ENCODE results near the gene WNT4. TPM values are rescaled to one million over a fixed set of nuclear protein-coding genes. Genes with fewer than 3 reads are reported as not detected.

WNT4 gene
- total and polyA plus RNA-seq, 9 of the 15 experiments (the other 6 are each of a cell fraction or from before 2014, with no cell fraction given), result 0.01 TPM; not detected in 8

DNA sequence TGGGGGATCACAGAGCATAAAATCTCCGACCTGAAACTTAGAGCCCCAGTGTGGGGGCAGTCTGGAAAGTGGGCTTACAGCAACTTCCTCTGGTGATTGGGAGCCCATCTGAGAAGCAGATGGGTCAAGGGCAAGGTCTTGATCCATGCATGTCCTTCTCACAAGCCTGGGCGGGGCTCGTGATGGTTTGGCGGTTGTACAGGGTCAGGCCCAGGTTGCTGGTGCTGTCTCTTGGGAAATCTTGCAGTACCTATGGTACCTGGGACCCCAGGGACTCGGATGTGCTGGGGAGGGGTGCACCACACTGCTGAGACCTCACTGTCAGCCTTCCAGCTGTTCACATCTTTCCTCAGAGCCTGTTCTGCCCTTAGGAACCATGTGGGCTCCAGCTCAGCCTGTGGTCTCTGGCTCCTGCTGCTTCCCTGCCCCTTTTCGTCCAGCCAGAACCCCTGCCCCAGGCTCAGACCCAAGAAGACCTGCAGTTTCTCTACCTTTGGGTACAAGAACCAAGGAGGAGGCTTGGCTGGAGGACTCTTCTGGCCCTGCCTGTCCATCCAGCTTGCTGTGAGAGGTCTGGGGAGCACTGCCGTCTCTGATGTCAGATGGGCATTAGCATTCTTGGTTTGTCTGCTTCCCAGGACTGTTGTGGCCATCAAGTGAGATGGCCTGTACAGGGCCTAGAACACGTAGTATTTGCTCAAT lies 24.5 kb downstream of the WNT4 start:
- H4K20me1 ChIP-seq (replicated peaks; ENCODE audit: control insufficient read depth, insufficient read depth, low read length), result peaks cover 32% of the 10 kb centered on the region; the same call in 1 of the 2 replicates
- ATAC-seq (no peak), DNase-seq (ENCODE audit: extremely low read depth in 1 of 4, low spot score in 3 of 4) (no peak), FAIRE-seq (no peak)
- ChIA-PET CTCF (ENCODE audit: low intra/inter-chr PET ratio) (no interaction called here), POLR2A (interaction anchor here (0.8 to 1.5 kb wide), 3 partner anchors 15 to 292 kb away, joined by 3 to 6 read pairs (median 4); no protein-coding TSS in a partner anchor)
- no peaks in the 10 kb centered on the region for H3K9me3 ChIP-seq (replicated peaks; ENCODE audit: control insufficient read depth, insufficient read depth, low read depth, low read length)
- H3K27me3 ChIP-seq (ENCODE audit: control insufficient read depth in 2 of 2, insufficient read depth in 2 of 2, low read length in 2 of 2), result no peaks in the 10 kb centered on the region
- TF ChIP-seq CSDE1 (IDR thresholded peaks at IDR 0.05), result no peak
- H3K79me2 ChIP-seq (ENCODE audit: control insufficient read depth, insufficient read depth, low read length), result no peaks in the 10 kb centered on the region
- H3K9me1 ChIP-seq (ENCODE audit: control insufficient read depth, insufficient read depth, low read length), result peaks cover 4% of the 10 kb centered on the region
- peak overlapping the region in 1 of 2 experiments; percentile 1; a peak in 2 of 4 replicates for H3K9ac ChIP-seq (ENCODE audit: insufficient read depth in 1 of 2, low read depth in 2 of 2, low read length in 2 of 2)
- no peak overlapping the region for H2AFZ ChIP-seq (ENCODE audit: low read depth, low read length)
- H3K4me1 ChIP-seq (replicated peaks in 1 of 2; ENCODE audit: control insufficient read depth in 2 of 2, insufficient read depth in 2 of 2, low read length in 2 of 2), result peaks cover 14 to 62% of the 10 kb centered on the region in 2 experiments
- in situ Hi-C loops (cut with MboI) (no loop called here), intact Hi-C loops (cut with micrococcal nuclease) (no loop called here)
- no TSS peak for BruUV-seq (replicated peaks)
- H3K27ac ChIP-seq (ENCODE audit: extremely low read depth, low read depth, low read length), result no peak overlapping the region
- no peak overlapping the region for H3K4me2 ChIP-seq (ENCODE audit: insufficient read depth, low read length)
- no peak overlapping the region for H3K4me3 ChIP-seq
- H3K36me3 ChIP-seq (ENCODE audit: control insufficient read depth, insufficient read depth, low read length), result peaks cover 17% of the 10 kb centered on the region; the same call in 1 of the 3 replicates
- WGBS (ENCODE audit: insufficient coverage, low coverage, missing lambda C conversion rate), result 66% methylated on average over 8 of the region's 8 CpGs

DNA sequence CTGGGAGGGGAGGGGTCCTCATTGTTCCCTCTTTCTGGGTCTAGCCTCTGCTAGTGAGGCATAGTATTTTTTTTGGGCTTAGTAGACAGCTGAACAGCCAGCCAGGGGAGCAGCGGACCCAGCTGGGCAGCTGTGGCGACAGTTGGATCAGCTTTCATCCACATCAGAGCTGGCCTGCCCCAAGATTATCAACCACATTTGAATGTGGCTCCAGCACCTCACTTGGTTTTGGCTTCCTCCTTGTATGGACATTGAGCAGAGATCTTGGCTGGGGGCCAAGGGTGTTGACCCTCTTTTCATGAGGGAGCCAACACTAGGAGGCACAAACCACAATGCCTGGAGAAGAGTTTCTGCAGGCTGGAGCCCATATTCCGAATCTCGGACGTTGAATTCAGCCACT lies 25.0 kb downstream of the WNT4 start:
- DNase-seq (ENCODE audit: extremely low read depth in 1 of 4, low spot score in 3 of 4) (peak in 1 of 4 experiments; percentile 55), FAIRE-seq (peak; percentile 51), ATAC-seq (no peak)
- Histone ChIP-seq H3K9me1 (ENCODE audit: control insufficient read depth, insufficient read depth, low read length) (peaks cover 4% of the 10 kb centered on the region), H3K4me3 (no peak overlapping the region), H3K4me2 (ENCODE audit: insufficient read depth, low read length) (no peak overlapping the region), H3K9ac (ENCODE audit: insufficient read depth in 1 of 2, low read depth in 2 of 2, low read length in 2 of 2) (peak overlapping the region in 1 of 2 experiments; percentile 23; a peak in 1 of 4 replicates), H2AFZ (ENCODE audit: low read depth, low read length) (no peak overlapping the region), H3K79me2 (ENCODE audit: control insufficient read depth, insufficient read depth, low read length) (no peaks in the 10 kb centered on the region), H3K27ac (ENCODE audit: extremely low read depth, low read depth, low read length) (no peak overlapping the region), H3K9me3 (replicated peaks; ENCODE audit: control insufficient read depth, insufficient read depth, low read depth, low read length) (no peaks in the 10 kb centered on the region), H3K36me3 (ENCODE audit: control insufficient read depth, insufficient read depth, low read length) (peaks cover 22% of the 10 kb centered on the region; the same call in 1 of the 3 replicates), H3K4me1 (replicated peaks in 1 of 2; ENCODE audit: control insufficient read depth in 2 of 2, insufficient read depth in 2 of 2, low read length in 2 of 2) (peaks cover 14 to 58% of the 10 kb centered on the region in 2 experiments), H3K27me3 (ENCODE audit: control insufficient read depth in 2 of 2, insufficient read depth in 2 of 2, low read length in 2 of 2) (no peaks in the 10 kb centered on the region), H4K20me1 (replicated peaks; ENCODE audit: control insufficient read depth, insufficient read depth, low read length) (peaks cover 32% of the 10 kb centered on the region; the same call in 1 of the 2 replicates)
- in situ Hi-C loops (cut with MboI), result no loop called here
- TF ChIP-seq NFIC (IDR thresholded peaks at IDR 0.05), result peak; percentile 93
- TF ChIP-seq, protein P1, sequence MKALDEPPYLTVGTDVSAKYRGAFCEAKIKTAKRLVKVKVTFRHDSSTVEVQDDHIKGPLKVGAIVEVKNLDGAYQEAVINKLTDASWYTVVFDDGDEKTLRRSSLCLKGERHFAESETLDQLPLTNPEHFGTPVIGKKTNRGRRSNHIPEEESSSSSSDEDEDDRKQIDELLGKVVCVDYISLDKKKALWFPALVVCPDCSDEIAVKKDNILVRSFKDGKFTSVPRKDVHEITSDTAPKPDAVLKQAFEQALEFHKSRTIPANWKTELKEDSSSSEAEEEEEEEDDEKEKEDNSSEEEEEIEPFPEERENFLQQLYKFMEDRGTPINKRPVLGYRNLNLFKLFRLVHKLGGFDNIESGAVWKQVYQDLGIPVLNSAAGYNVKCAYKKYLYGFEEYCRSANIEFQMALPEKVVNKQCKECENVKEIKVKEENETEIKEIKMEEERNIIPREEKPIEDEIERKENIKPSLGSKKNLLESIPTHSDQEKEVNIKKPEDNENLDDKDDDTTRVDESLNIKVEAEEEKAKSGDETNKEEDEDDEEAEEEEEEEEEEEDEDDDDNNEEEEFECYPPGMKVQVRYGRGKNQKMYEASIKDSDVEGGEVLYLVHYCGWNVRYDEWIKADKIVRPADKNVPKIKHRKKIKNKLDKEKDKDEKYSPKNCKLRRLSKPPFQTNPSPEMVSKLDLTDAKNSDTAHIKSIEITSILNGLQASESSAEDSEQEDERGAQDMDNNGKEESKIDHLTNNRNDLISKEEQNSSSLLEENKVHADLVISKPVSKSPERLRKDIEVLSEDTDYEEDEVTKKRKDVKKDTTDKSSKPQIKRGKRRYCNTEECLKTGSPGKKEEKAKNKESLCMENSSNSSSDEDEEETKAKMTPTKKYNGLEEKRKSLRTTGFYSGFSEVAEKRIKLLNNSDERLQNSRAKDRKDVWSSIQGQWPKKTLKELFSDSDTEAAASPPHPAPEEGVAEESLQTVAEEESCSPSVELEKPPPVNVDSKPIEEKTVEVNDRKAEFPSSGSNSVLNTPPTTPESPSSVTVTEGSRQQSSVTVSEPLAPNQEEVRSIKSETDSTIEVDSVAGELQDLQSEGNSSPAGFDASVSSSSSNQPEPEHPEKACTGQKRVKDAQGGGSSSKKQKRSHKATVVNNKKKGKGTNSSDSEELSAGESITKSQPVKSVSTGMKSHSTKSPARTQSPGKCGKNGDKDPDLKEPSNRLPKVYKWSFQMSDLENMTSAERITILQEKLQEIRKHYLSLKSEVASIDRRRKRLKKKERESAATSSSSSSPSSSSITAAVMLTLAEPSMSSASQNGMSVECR (CRISPR knock-in tag; IDR thresholded peaks at IDR 0.05), result 0 out of 2 replicates have a peak, but pooled peaks have one; percentile 44
- TF ChIP-seq, protein P2, sequence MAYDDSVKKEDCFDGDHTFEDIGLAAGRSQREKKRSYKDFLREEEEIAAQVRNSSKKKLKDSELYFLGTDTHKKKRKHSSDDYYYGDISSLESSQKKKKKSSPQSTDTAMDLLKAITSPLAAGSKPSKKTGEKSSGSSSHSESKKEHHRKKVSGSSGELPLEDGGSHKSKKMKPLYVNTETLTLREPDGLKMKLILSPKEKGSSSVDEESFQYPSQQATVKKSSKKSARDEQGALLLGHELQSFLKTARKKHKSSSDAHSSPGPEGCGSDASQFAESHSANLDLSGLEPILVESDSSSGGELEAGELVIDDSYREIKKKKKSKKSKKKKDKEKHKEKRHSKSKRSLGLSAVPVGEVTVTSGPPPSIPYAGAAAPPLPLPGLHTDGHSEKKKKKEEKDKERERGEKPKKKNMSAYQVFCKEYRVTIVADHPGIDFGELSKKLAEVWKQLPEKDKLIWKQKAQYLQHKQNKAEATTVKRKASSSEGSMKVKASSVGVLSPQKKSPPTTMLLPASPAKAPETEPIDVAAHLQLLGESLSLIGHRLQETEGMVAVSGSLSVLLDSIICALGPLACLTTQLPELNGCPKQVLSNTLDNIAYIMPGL (CRISPR knock-in tag; IDR thresholded peaks at IDR 0.05), result no peak
- TF ChIP-seq NFIX (CRISPR knock-in tag; IDR thresholded peaks at IDR 0.05; ENCODE audit: low read depth), result peak; percentile 64
- no peak for TF ChIP-seq NFE2 (IDR thresholded peaks at IDR 0.05; ENCODE audit: low read depth)
- BruUV-seq (replicated peaks), result no TSS peak
- WGBS (ENCODE audit: insufficient coverage, low coverage, missing lambda C conversion rate), result 74% methylated on average over 5 of the region's 5 CpGs
- POLR2A ChIA-PET, result interaction anchor here (0.7 to 1.5 kb wide), 6 partner anchors 10 to 468 kb away, joined by 3 to 6 read pairs (median 4); no protein-coding TSS in a partner anchor
- CTCF ChIA-PET (ENCODE audit: low intra/inter-chr PET ratio), result no interaction called here
- intact Hi-C loops (cut with micrococcal nuclease), result no loop called here
